Superior temporal gyrus (tissue), 1 donor: ENCODE data around the gene RPL26.
A peak's percentile ranks its signal among the peaks of the same experiment; 100 is the strongest.
"Not testable (repeated sequence)": the region's sequence is repeated elsewhere in the genome, so short reads cannot be mapped to it uniquely, and the experiment has no call there.

Experiments used
- DNase-seq: peaks from one replicate; pipeline ENCODE4 v3.0.0-alpha.2; 2016; ENCODE audit errors: extremely low spot score

The RPL26 gene

GRCh38 chr17:8394497-8394896 lies 11.5 kb upstream of the RPL26 start:
- DNase-seq, result not testable (repeated sequence)

GRCh38 chr17:8393470-8394231 lies 10.7 kb upstream of the RPL26 start:
- DNase-seq, result no peak

GRCh38 chr17:8392674-8393469 lies 9.9 kb upstream of the RPL26 start:
- no peak for DNase-seq

GRCh38 chr17:8392274-8392673 lies 9.3 kb upstream of the RPL26 start:
- no peak for DNase-seq

- DNase-seq, result no peak
Measured at GRCh38 chr17:8391711-8392110, 8.7 kb upstream of the RPL26 start.

GRCh38 chr17:8387914-8388651 lies 5.1 kb upstream of the RPL26 start:
- DNase-seq, result no peak

GRCh38 chr17:8386841-8387240 lies 3.8 kb upstream of the RPL26 start:
- no peak for DNase-seq

GRCh38 chr17:8384801-8385378 lies 1.9 kb upstream of the RPL26 start:
- DNase-seq, result no peak

GRCh38 chr17:8382880-8383142 lies 182 bp downstream of the RPL26 start:
- no peak for DNase-seq

GRCh38 chr17:8382052-8382879 lies 727 bp downstream of the RPL26 start:
- DNase-seq, result no peak

GRCh38 chr17:8380049-8380448 lies 2.9 kb downstream of the RPL26 start:
- no peak for DNase-seq

- DNase-seq, result not testable (repeated sequence)
Measured at GRCh38 chr17:8378117-8378516, 4.9 kb downstream of the RPL26 start.

GRCh38 chr17:8377422-8377821 lies 5.6 kb downstream of the RPL26 start:
- DNase-seq, result no peak

GRCh38 chr17:8376271-8377067 lies 6.5 kb downstream of the RPL26 start, which contains the start of gene KRABD2:
Gene KRABD2 (minus strand): TSS chr17:8376704.
- peak; percentile 78 for DNase-seq

GRCh38 chr17:8375738-8376259 lies 7.2 kb downstream of the RPL26 start:
- DNase-seq, result peak; percentile 58

GRCh38 chr17:8373856-8374255 lies 9.1 kb downstream of the RPL26 start:
- not testable (repeated sequence) for DNase-seq

- no peak for DNase-seq
Measured at GRCh38 chr17:8372422-8372821, 10.6 kb downstream of the RPL26 start.

- DNase-seq, result no peak
Measured at GRCh38 chr17:8371786-8372185, 11.2 kb downstream of the RPL26 start.

GRCh38 chr17:8369944-8370343 lies 13.0 kb downstream of the RPL26 start:
- DNase-seq, result no peak

GRCh38 chr17:8368193-8368592 lies 14.8 kb downstream of the RPL26 start:
- no peak for DNase-seq
